Smooth muscle cell (in vitro differentiated cells): ENCODE results near the gene FAM120C. TPM values are rescaled to one million over a fixed set of nuclear protein-coding genes. Genes with fewer than 3 reads are reported as not detected.
A peak's percentile ranks its signal among the peaks of the same experiment; 100 is the strongest.

Experiments
- DNase-seq: peaks from one replicate; lab custom pipeline; 2025; ENCODE audit not compliant: unreplicated experiment; lab: John Stamatoyannopoulos, UW
- H2AFZ ChIP-seq: fragments of 200-600 bp; sonication (generic); 2 replicates; pipeline ENCODE4 v1.6.0; 2016; ENCODE audit warnings: antibody characterized with exemption, low read depth, mild to moderate bottlenecking
- H3F3A ChIP-seq: fragments of 200-600 bp; sonication (generic); 2 replicates; pipeline ENCODE4 v1.6.0; 2017; ENCODE audit warnings: antibody characterized with exemption, low read depth
- H3K27ac ChIP-seq: fragments of 200-600 bp; sonication (generic); 2 replicates; pipeline ENCODE4 v1.5.1; 2016; ENCODE audit warnings: low read depth, mild to moderate bottlenecking
- H3K27me3 ChIP-seq: fragments of 200-600 bp; sonication (generic); 2 replicates; pipeline ENCODE4 v1.6.1; 2016; ENCODE audit warnings: low read depth, mild to moderate bottlenecking
- H3K36me3 ChIP-seq: fragments of 200-600 bp; sonication (generic); 2 replicates; pipeline ENCODE4 v1.5.1; 2016; ENCODE audit warnings: low read depth
- H3K4me1 ChIP-seq: fragments of 200-600 bp; sonication (generic); 2 replicates; pipeline ENCODE4 v1.5.1; 2016; ENCODE audit warnings: low read depth
- H3K4me2 ChIP-seq: fragments of 200-600 bp; sonication (generic); 2 replicates; pipeline ENCODE4 v1.6.0; 2016; ENCODE audit warnings: mild to moderate bottlenecking
- H3K4me3 ChIP-seq: fragments of 200-600 bp; sonication (generic); 2 replicates; pipeline ENCODE4 v1.5.1; 2016; ENCODE audit warnings: mild to moderate bottlenecking
- H3K79me2 ChIP-seq: fragments of 200-600 bp; sonication (generic); 2 replicates; pipeline ENCODE4 v1.6.0; 2016; ENCODE audit warnings: low read depth, mild to moderate bottlenecking
- H3K9ac ChIP-seq: fragments of 200-600 bp; sonication (generic); 2 replicates; pipeline ENCODE4 v1.6.0; 2016; ENCODE audit warnings: low read depth
- H3K9me3 ChIP-seq: fragments of 200-600 bp; sonication (generic); replicated peaks from 2 replicates; pipeline ENCODE4 v1.5.1; 2016; ENCODE audit warnings: low read depth
- H4K20me1 ChIP-seq: fragments of 200-600 bp; sonication (generic); 2 replicates; pipeline ENCODE4 v1.6.0; 2016; ENCODE audit warnings: low read depth
- CTCF ChIP-seq: fragments of 200-600 bp; sonication (generic); IDR thresholded peaks from 2 replicates; pipeline ENCODE4 v1.5.1; 2017; ENCODE audit warnings: borderline replicate concordance, mild to moderate bottlenecking, antibody characterized with exemption; ENCODE audit not compliant: insufficient read depth, poor library complexity, severe bottlenecking
- WGBS: methylation state at CpG from one replicate; pipeline ENCODE4 v1.1.7; 2016; ENCODE audit warnings: low lambda C conversion rate; 5-methylcytosine and 5-hydroxymethylcytosine counted together
- polyA plus RNA-seq: library from polyadenylated mRNA; unstranded; fragments of >200 nt; fragmentation: Nextera tagmentation; extraction: Ambion mirVana; gene quantifications from 2 replicates; pipeline ENCODE4 v1.2.1, GENCODE V29; 2016
- total RNA-seq: library from RNA; depleted of rRNA; stranded (reverse); fragments of >200 nt; gene quantifications from 2 replicates; pipeline ENCODE4 v1.2.3, GENCODE V29; 2014

Gene FAM120C
- total and polyA plus RNA-seq, 2 experiments from 2014 or later: 2.0 to 4.1 TPM

DNA sequence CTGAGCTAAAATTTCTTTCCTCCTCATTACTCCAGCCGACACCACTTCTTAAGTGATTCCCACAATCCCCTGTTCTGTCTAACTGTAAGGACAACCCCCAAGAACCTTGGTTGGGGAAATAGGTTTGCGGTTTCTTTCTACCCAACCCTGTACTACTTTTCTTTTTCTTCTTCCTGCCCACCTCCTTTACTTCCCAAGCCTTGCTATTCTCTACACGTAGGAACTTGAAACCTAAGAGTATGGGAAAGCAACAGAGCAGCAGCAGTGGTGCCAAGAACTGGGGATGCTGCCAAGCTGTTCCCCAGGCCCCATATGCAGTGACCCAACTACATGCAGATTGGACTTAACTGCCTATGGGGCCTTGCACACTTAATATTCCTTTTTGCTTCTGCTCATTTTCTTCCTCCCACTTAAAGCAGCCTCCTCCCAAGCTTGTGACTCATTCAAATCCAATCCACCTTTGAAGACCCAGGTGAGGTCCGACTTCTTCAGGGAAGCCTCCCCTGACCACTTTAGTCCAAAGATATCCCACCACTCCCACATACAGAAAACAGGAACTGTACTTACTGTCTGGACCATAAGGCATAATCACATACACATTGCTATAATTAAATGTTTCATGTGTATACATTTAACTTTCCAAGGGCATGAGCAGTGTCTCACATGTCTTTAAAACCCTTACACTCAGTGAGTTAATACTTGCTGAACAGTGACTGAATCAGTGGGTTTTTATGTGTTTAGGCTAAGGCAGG is 1.7 kb downstream of the FAM120C start:
- DNase-seq: no peak
- 51% methylated on average over 4 of the region's 4 CpGs for WGBS
- Histone ChIP-seq H3K27ac (peak overlapping the region; percentile 87), H3F3A (no peaks in the 10 kb centered on the region), H4K20me1 (no peaks in the 10 kb centered on the region), H2AFZ (no peak overlapping the region), H3K36me3 (no peaks in the 10 kb centered on the region), H3K4me1 (peaks cover 12% of the 10 kb centered on the region), H3K79me2 (peaks cover 36% of the 10 kb centered on the region), H3K9ac (peak overlapping the region; percentile 22), H3K4me3 (peak overlapping the region; percentile 61), H3K4me2 (peak overlapping the region; percentile 85), H3K9me3 (no peaks in the 10 kb centered on the region), H3K27me3 (no peaks in the 10 kb centered on the region)
- no peak for TF ChIP-seq CTCF

DNA sequence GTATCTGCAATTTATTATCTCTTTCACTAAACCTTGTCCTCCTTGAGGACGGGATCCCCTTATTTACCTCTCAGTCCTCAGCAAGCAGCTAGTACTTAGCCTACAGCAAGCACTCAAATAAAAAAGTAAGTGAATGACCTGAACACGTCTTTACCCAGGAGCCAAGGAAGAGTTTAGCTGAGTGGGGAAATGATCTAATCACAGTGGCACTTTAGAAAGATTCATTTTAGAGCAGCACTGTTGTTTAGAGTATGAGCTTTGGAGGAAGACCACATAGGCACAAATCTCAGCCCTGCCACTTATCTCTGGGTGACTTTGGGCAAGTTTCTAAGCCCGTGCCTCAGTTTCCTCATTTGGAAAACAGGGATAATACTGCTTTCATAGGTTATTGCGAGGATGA is 2.7 kb downstream of the FAM120C start:
- H3K36me3 ChIP-seq: no peaks in the 10 kb centered on the region
- 31% methylated on average over 4 of the region's 4 CpGs for WGBS
- no peak for DNase-seq
- peak overlapping the region; percentile 61 for H3K4me3 ChIP-seq
- TF ChIP-seq CTCF: no peak
- peak overlapping the region; percentile 87 for H3K27ac ChIP-seq
- peaks cover 46% of the 10 kb centered on the region for H3K79me2 ChIP-seq
- peaks cover 12% of the 10 kb centered on the region for H3K4me1 ChIP-seq
- peak overlapping the region; percentile 85 for H3K4me2 ChIP-seq
- H3F3A ChIP-seq: no peaks in the 10 kb centered on the region
- H2AFZ ChIP-seq: no peak overlapping the region
- H3K9me3 ChIP-seq: no peaks in the 10 kb centered on the region
- no peaks in the 10 kb centered on the region for H3K27me3 ChIP-seq
- peak overlapping the region; percentile 14 for H3K9ac ChIP-seq
- no peaks in the 10 kb centered on the region for H4K20me1 ChIP-seq

DNA sequence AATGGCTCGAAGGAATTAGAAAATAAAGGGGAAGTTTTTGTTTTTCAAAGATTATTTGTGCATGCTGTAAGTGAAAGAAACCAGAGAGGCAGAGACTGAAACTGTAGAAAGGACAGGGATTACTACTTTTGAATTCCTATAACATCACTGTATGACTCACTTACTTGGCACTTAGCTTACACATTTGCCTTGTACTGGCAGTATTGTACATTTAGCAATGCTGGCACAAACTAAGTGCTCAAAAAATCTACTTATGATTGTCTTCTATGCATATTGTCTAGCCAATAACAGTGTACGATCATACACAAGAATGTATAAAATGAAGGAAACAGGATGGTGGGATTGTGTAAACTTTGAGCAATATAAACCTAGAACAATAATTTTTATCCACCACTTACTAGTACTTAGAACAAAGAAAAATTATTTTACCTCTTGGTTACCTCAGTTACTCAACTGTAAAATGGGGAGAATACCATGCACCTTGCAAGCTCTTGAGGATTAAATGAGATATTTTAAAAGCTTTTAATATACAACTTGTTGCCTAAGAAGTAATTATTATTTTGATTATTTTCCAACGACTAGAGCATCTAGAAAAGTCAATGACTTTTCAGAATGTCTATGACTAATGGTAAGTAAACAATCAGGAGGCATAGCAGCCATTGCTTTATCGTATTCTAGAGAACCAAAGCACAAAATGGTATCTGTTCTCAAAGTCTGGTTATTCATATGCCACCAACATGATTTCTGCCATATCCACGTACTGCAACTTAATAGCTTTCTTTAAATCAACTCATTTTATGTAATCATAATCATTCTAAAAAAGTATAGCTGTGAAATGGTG is 4.7 kb downstream of the FAM120C start:
- H2AFZ ChIP-seq: no peak overlapping the region
- H4K20me1 ChIP-seq: no peaks in the 10 kb centered on the region
- H3K27me3 ChIP-seq: no peaks in the 10 kb centered on the region
- peak overlapping the region; percentile 21 for H3K4me3 ChIP-seq
- no peak for TF ChIP-seq CTCF
- H3K9me3 ChIP-seq: no peaks in the 10 kb centered on the region
- peak overlapping the region; percentile 34 for H3K9ac ChIP-seq
- H3K36me3 ChIP-seq: no peaks in the 10 kb centered on the region
- peak overlapping the region; percentile 85 for H3K4me2 ChIP-seq
- H3K27ac ChIP-seq: peak overlapping the region; percentile 87
- 48% methylated on average over 5 of the region's 5 CpGs for WGBS
- DNase-seq: no peak
- H3K79me2 ChIP-seq: peaks cover 55% of the 10 kb centered on the region
- no peaks in the 10 kb centered on the region for H3F3A ChIP-seq
- peaks cover 12% of the 10 kb centered on the region for H3K4me1 ChIP-seq
